Measurements from ENCODE around the gene PRR19.

GRCh38 chr19:42325896-42326771, 24.2 kb downstream of the PRR19 start:
- no peak for TF ChIP-seq POLR2AphosphoS5 (IDR thresholded peaks at IDR 0.05)
- no peak for TF ChIP-seq CTCF (IDR thresholded peaks at IDR 0.05)
- no peak for TF ChIP-seq POLR2A (IDR thresholded peaks at IDR 0.05)

All from stomach (tissue), 4 donors.